ENCODE results near the gene OTUB2.
"Not testable (repeated sequence)": the region's sequence is repeated elsewhere in the genome, so short reads cannot be mapped to it uniquely, and the experiment has no call there.

DNA sequence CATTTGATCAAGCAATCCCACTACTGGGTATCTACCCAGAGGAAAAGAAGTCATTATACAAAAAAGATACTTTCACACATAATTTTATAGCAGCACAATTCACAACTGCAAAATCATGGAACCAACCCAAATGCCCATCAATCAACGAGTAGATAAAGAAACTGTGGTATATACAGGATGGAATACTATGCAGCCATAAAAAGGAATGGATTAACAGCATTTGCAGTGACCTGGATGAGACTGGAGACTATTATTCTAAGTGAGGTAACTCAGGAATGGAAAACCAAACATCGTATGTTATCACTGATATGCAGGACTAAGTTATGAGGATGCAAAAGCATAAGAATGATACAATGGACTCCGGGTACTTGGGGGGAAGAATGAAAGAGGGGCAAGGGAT lies 45.9 kb downstream of the OTUB2 start:
- not testable (repeated sequence) for TF ChIP-seq POLR2A, TAF1 (IDR thresholded peaks at IDR 0.05; ENCODE audit: low read depth, low read length)
